AG04450 (cell line): ENCODE results near the gene ANKRD61. TPM values are rescaled to one million over a fixed set of nuclear protein-coding genes. Genes with fewer than 3 reads are reported as not detected.
A peak's percentile ranks its signal among the peaks of the same experiment; 100 is the strongest.
"Not testable (repeated sequence)": the region's sequence is repeated elsewhere in the genome, so short reads cannot be mapped to it uniquely, and the experiment has no call there.

ENCODE experiments used
- CTCF ChIA-PET: fragments of 300-600, 350-600 bp; formaldehyde crosslinking; extraction: SDS; loops from one replicate; lab custom pipeline; 2022; ENCODE audit warnings: antibody characterized with exemption, inconsistent platforms; lab: Charles Lee
- POLR2A ChIA-PET: fragments of 350-600 bp; formaldehyde crosslinking; extraction: SDS; loops from one replicate; lab custom pipeline; 2021; ENCODE audit warnings: antibody characterized with exemption, inconsistent platforms; lab: Yijun Ruan, JAX
- DNase-seq: peaks from one replicate; pipeline ENCODE4 v3.0.0-alpha.2; 2011; ENCODE audit warnings: low read depth, low spot score
- H3K27ac ChIP-seq: one replicate; pipeline ENCODE4 v1.5.1; 2012; ENCODE audit warnings: low read depth, low read length, control low read depth
- H3K27me3 ChIP-seq: one replicate; pipeline ENCODE4 v1.6.0; 2012; ENCODE audit warnings: low read length; ENCODE audit not compliant: control insufficient read depth, insufficient read depth
- H3K4me3 ChIP-seq: 2 replicates; pipeline ENCODE4 v1.5.1; 2011; ENCODE audit warnings: mild to moderate bottlenecking, low read depth, low read length, control low read depth
- H3K9me3 ChIP-seq: 2 replicates; pipeline ENCODE4 v1.5.1; 2012; ENCODE audit warnings: low read length; ENCODE audit not compliant: control insufficient read depth, insufficient read depth
- polyA plus RNA-seq: library from polyadenylated mRNA; depleted of rRNA; stranded (reverse); fragments of >200 nt; gene quantifications from 2 replicates; pipeline ENCODE4 v1.2.3, GENCODE V29; 2011
- TF ChIP-seq, protein P1 (sequence below): IDR thresholded peaks from 2 replicates; pipeline ENCODE4 v1.5.1; 2011; ENCODE audit warnings: low read depth, low read length, control low read depth, inconsistent platforms

Gene ANKRD61
- polyA plus RNA-seq, 1 experiment: 0.22 TPM

DNA sequence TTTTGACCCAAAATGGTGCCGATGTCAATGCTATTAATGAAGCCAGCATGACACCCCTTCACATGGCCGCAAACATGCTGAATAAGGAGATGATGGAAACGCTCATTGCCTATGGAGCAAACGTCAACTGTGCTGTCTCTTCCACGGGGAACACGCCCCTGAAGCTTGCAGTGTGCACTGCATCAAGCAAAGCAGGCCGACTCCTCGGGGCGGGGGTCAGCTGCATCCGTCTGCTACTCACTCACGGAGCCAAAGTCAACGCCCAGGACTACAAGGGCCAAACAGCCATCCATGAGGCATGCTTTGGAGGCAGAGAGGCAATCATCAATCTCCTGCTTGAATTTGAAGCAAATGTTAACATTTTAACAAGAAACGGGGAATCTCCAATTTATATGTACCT, 4.5 kb downstream of the ANKRD61 start:
- ChIA-PET CTCF (no interaction called here), POLR2A (no interaction called here)
- TF ChIP-seq, protein P1, sequence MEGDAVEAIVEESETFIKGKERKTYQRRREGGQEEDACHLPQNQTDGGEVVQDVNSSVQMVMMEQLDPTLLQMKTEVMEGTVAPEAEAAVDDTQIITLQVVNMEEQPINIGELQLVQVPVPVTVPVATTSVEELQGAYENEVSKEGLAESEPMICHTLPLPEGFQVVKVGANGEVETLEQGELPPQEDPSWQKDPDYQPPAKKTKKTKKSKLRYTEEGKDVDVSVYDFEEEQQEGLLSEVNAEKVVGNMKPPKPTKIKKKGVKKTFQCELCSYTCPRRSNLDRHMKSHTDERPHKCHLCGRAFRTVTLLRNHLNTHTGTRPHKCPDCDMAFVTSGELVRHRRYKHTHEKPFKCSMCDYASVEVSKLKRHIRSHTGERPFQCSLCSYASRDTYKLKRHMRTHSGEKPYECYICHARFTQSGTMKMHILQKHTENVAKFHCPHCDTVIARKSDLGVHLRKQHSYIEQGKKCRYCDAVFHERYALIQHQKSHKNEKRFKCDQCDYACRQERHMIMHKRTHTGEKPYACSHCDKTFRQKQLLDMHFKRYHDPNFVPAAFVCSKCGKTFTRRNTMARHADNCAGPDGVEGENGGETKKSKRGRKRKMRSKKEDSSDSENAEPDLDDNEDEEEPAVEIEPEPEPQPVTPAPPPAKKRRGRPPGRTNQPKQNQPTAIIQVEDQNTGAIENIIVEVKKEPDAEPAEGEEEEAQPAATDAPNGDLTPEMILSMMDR: no peak
- no peak overlapping the region for H3K27ac ChIP-seq
- DNase-seq: no peak
- no peaks in the 10 kb centered on the region for H3K9me3 ChIP-seq
- no peak overlapping the region for H3K4me3 ChIP-seq
- no peaks in the 10 kb centered on the region for H3K27me3 ChIP-seq

DNA sequence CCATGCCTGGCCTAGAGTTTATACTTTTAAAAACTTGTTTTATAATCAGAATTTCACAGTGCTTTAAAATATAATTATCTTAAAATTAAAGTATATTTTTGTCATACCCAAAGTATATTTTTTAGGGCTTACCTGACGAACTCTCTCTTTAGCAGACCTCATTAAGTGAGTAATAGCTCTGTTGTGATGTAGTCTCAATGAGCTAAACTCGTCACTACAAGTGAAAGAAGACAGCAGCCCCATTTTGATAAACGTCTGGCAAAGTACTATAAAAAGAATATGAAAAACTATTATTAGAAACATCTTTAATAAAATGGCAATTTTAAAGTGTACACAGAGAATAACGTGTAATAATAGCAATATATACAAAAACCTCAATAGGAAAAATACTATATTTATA, 18.6 kb downstream of the ANKRD61 start:
- Histone ChIP-seq H3K4me3 (no peak overlapping the region), H3K9me3 (no peaks in the 10 kb centered on the region), H3K27ac (no peak overlapping the region), H3K27me3 (no peaks in the 10 kb centered on the region)
- POLR2A ChIA-PET: no interaction called here
- TF ChIP-seq, protein P1: no peak
- CTCF ChIA-PET: interaction anchor here (0.5 to 1.1 kb wide), 2 partner anchors 53 to 262 kb away, joined by 3 read pairs; no protein-coding TSS in a partner anchor
- DNase-seq: no peak

DNA sequence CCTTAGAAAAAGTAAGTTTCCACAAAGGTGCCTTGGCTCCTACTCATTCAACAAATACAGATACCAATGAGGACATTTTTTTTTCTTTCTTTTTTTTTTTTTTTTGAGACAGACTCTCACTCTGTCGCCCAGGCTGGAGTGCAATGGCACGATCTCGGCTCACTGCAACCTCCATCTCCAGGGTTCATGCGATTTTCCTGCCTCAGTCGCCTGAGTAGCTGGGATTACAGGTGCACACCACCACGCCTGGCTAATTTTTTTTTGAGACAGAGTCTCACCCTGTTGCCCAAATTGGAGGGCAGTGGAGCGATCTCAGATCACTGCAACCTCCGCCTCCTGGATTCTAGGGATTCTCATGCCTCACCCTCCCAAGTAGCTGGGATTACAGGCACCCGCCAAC, 20.0 kb downstream of the ANKRD61 start:
- H3K27ac ChIP-seq, H3K9me3 ChIP-seq, DNase-seq, H3K27me3 ChIP-seq, H3K4me3 ChIP-seq: not testable (repeated sequence)
- CTCF ChIA-PET: interaction anchor here (0.7 kb wide), 1 partner anchor 197 kb away, joined by 4 read pairs; no protein-coding TSS in a partner anchor
- POLR2A ChIA-PET: interaction anchor here (0.7 kb wide), 1 partner anchor 16 kb away, joined by 3 read pairs; no protein-coding TSS in a partner anchor

DNA sequence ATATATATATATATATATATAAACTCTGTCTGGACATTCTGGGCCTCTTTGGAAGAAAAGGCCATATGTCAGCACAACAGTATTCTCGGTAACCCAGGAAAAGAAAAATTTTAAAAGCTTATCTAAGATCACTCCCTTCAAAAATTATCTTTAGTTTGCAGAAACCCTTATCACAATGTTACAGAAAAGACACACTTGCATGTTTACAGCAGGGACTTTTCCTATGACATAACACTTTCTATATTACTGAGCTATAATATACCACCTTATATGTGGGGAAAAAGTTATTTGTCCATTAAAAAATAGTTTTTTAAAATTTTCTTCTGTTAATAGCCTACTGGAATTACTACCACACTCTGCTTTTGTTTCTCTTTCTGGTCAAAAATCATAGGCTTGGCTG, 25.4 kb downstream of the ANKRD61 start:
- ChIA-PET POLR2A (interaction anchor here (0.7 to 0.8 kb wide), 2 partner anchors 15 to 27 kb away, joined by 3 to 4 read pairs; no protein-coding TSS in a partner anchor), CTCF (interaction anchor here (0.7 to 1.2 kb wide), 3 partner anchors 51 to 229 kb away, joined by 3 to 4 read pairs (median 3); no protein-coding TSS in a partner anchor)
- no peaks in the 10 kb centered on the region; the same call in 1 of the 2 replicates for H3K9me3 ChIP-seq
- H3K27me3 ChIP-seq: no peaks in the 10 kb centered on the region
- TF ChIP-seq, protein P1: no peak
- no peak overlapping the region for H3K4me3 ChIP-seq
- H3K27ac ChIP-seq: no peak overlapping the region
- DNase-seq: no peak

DNA sequence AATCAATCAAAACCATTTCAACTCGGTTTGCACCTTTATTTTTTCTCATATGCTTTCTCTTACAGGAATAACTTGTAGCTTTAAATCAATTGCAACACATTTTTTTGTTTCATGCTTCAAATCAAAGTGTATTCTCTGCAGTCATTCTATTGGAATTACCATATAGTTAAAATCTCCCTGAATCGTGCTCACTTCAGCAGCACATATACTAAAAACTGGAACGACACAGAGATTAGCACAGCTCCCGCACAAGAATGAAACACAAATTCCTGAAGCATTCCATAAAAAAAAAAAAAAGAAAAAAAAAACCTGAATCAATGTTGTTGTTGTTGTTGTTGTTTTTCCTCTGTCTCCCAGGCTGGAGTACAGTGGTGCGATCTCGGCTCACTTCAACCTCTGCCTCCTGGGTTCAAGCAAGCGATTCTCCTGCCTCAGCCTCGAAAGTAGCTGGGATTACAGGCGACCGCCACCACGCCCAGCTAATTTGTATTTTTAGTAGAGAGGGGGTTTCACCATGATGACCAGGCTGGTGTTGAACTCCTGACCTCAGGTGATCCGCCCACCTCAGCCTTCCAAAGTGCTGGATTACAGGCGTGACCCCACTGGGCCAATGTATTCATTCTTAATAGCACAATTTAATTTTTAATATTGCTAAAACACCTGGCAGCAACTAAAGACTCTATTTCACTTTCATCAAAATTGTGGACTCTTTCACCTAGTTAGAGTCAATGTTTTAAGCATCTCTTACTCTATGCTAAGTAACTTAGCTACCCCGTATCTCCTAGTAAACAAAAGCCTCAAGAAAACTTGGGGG, 26.3 kb downstream of the ANKRD61 start:
- ChIA-PET CTCF (interaction anchor here (0.6 to 1.2 kb wide), 5 partner anchors 30 to 107 kb away, joined by 3 to 4 read pairs (median 3); no protein-coding TSS in a partner anchor), POLR2A (interaction anchor here (0.6 to 0.8 kb wide), 5 partner anchors 19 to 430 kb away, joined by 3 to 10 read pairs (median 5); no protein-coding TSS in a partner anchor)
- Histone ChIP-seq H3K27ac (no peak overlapping the region), H3K9me3 (no peaks in the 10 kb centered on the region; the same call in 1 of the 2 replicates), H3K27me3 (no peaks in the 10 kb centered on the region), H3K4me3 (peak overlapping the region; percentile 86)
- no peak for DNase-seq
- TF ChIP-seq, protein P1: no peak

DNA sequence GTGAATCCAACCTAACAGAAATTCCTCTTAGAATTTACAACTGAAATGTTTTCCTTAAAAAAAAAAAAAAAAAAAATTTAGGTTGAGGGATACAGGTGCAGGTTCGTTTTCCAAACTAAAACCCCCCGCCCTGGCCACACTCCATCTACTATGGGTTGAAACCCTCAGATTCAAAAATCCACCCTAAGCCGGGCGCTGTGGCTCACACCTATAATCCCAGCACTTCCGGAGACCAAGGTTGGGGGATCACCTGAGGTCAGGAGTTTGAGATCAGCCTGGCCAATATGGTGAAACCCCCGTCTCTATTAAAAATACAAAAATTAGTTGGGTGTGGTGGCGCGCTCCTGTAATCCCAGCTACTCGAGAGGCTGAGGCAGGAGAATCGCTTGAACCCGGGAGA, 28.8 kb downstream of the ANKRD61 start:
- H3K27ac ChIP-seq, H3K9me3 ChIP-seq, DNase-seq, POLR2A ChIA-PET, CTCF ChIA-PET, H3K27me3 ChIP-seq, H3K4me3 ChIP-seq: not testable (repeated sequence)
